HFFc6 (cell line): Measurements from ENCODE around the gene PIK3R6. TPM values are rescaled to one million over a fixed set of nuclear protein-coding genes. Genes with fewer than 3 reads are reported as not detected.

Experiments
- DNase-seq: peaks from one replicate; pipeline ENCODE4 v3.0.0-alpha.2; 2018
- H3K27ac Mint-ChIP-seq: 2 replicates; pipeline ENCODE4 v1.8.0; 2020; ENCODE audit warnings: mild to moderate bottlenecking, mixed read lengths
- H3K27me3 Mint-ChIP-seq: 2 replicates; pipeline ENCODE4 v1.8.0; 2021; ENCODE audit warnings: mild to moderate bottlenecking, moderate library complexity, mixed read lengths; ENCODE audit not compliant: insufficient read depth
- H3K36me3 Mint-ChIP-seq: 2 replicates; pipeline ENCODE4 v1.8.0; 2021; ENCODE audit warnings: low read depth, mixed read lengths
- H3K4me1 Mint-ChIP-seq: 2 replicates; pipeline ENCODE4 v1.8.0; 2020; ENCODE audit warnings: low read depth, mixed read lengths
- H3K4me3 Mint-ChIP-seq: 2 replicates; pipeline ENCODE4 v1.8.0; 2020; ENCODE audit warnings: mild to moderate bottlenecking, moderate library complexity, mixed read lengths
- H3K9me3 Mint-ChIP-seq: 2 replicates; pipeline ENCODE4 v1.8.0; 2020; ENCODE audit warnings: mild to moderate bottlenecking, mixed read lengths
- total RNA-seq, 6 experiments: library from RNA; stranded (reverse); fragmentation: NEBNext Ultra II Directional; extraction: Animal tissue kit (Norgen Biotek cat#: 25700); gene quantifications; 2 replicates in 1 of 6; 3 replicates in 5 of 6; pipeline ENCODE4 v1.2.3, GENCODE V29; 2021
- TF ChIP-seq, protein P1 (sequence below): fragments of 200-600 bp; sonication (generic); IDR thresholded peaks from 2 replicates; pipeline ENCODE4 v1.5.0; 2021; ENCODE audit warnings: antibody characterized with exemption, mild to moderate bottlenecking

The PIK3R6 gene
- total RNA-seq, 6 experiments from 2014 or later = not detected

DNA sequence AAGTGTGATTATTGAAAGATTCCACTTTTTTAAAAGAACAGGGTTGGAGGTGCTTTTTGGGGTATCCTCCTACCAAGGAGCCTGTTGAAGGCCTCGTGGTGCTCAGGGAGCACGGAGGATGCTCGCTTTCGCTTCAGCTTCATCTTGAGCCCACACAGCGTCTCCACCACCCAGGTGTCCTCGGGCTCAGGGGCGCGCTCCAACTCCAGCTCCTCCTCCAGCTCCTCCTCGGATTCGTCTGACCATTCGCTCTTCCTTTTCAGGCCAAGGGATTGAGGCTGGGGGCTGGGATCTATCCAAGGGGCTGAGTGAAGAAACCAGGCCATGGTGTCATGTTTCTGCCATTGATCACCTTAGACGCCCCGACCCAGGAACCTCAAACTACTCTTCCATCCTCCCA, 110.3 kb downstream of the PIK3R6 start:
- H3K27ac Mint-ChIP-seq = no peak overlapping the region
- DNase-seq = no peak
- H3K9me3 Mint-ChIP-seq = no peaks in the 10 kb centered on the region
- no peaks in the 10 kb centered on the region for H3K36me3 Mint-ChIP-seq
- H3K27me3 Mint-ChIP-seq = peaks cover 23% of the 10 kb centered on the region
- TF ChIP-seq, protein P1, sequence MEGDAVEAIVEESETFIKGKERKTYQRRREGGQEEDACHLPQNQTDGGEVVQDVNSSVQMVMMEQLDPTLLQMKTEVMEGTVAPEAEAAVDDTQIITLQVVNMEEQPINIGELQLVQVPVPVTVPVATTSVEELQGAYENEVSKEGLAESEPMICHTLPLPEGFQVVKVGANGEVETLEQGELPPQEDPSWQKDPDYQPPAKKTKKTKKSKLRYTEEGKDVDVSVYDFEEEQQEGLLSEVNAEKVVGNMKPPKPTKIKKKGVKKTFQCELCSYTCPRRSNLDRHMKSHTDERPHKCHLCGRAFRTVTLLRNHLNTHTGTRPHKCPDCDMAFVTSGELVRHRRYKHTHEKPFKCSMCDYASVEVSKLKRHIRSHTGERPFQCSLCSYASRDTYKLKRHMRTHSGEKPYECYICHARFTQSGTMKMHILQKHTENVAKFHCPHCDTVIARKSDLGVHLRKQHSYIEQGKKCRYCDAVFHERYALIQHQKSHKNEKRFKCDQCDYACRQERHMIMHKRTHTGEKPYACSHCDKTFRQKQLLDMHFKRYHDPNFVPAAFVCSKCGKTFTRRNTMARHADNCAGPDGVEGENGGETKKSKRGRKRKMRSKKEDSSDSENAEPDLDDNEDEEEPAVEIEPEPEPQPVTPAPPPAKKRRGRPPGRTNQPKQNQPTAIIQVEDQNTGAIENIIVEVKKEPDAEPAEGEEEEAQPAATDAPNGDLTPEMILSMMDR = no peak
- no peaks in the 10 kb centered on the region for H3K4me1 Mint-ChIP-seq
- H3K4me3 Mint-ChIP-seq = no peak overlapping the region

DNA sequence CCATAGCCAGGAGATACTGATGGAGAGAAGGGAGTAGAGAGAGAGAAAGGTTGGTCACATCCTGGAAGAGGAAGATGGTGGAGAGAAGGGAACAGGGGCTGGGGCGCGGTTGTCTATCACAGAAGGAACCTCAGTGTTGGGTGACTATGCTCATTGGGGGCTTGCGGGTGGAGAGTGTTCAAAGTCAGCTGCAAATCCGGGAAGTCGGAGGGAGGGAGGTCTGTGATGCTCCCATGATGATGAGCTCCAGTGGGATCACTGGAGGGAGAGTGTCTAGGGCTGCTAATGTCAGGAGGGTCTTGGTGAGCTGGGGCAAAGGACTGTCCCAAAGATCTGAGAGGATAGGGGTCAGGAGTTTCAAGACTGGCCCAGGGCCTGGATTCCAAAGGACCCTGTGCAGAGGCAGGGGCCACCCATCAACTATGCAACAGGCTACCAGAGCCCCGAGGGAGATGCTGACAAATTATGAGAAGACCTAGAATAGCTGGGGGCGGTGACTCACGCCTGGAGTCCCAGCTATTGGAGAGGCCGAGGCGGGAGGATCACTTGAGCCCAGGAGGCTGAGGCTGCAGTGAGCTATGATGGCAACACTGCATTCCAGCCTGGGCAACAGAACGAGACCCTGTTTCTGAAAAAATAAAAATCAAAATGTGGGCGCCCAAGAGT, 111.8 kb downstream of the PIK3R6 start:
- no peaks in the 10 kb centered on the region for H3K36me3 Mint-ChIP-seq
- peaks cover 23% of the 10 kb centered on the region for H3K27me3 Mint-ChIP-seq
- TF ChIP-seq, protein P1 = no peak
- H3K27ac Mint-ChIP-seq = no peak overlapping the region
- no peaks in the 10 kb centered on the region for H3K4me1 Mint-ChIP-seq
- no peak overlapping the region for H3K4me3 Mint-ChIP-seq
- H3K9me3 Mint-ChIP-seq = no peaks in the 10 kb centered on the region
- no peak for DNase-seq

DNA sequence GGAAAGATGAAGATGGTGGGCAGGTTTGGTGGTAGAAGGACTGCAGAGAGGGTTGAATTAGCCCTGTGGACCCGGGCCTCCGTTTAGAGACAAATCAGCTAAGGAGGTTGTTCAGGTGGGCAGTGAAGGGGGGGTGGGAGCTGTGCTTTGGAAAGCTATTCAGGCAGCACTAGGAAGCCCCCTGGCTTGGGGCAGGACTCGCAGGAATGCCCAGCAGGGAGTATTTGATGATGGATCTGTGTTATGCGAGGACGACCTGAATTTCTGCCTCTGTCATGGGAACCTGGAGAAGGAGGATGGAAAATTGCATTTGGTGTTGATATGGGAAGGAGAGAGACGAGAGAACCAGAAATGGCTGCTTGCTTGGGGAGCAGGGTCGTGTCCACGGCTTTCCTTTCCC, 112.6 kb downstream of the PIK3R6 start:
- Mint-ChIP-seq H3K36me3 (no peaks in the 10 kb centered on the region), H3K27ac (no peak overlapping the region), H3K9me3 (no peaks in the 10 kb centered on the region), H3K27me3 (peaks cover 23% of the 10 kb centered on the region), H3K4me1 (no peaks in the 10 kb centered on the region), H3K4me3 (no peak overlapping the region)
- DNase-seq = no peak
- TF ChIP-seq, protein P1 = no peak

DNA sequence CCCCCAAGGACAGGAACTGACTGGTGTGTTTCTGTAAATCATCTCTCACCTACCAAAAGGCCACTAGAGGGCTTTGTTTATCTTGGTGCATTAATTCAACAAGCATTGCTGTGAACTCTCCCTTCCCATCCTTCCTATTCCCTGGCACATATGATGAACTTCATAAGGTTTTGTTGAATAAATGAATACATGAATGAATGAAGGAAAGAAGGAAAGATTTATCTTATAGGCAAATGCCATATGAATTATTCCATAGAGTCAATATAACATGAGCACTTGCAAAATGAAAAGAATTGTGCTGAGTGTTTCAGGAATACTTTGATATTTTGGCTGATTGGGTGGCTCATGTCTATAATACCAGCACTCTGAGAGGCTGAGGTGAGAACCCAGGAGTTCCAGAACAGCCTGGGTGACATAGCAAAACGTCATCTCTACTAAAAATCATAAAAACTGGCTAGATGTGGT, 113.5 kb downstream of the PIK3R6 start:
- TF ChIP-seq, protein P1 = peak; percentile 68
- no peak overlapping the region for H3K27ac Mint-ChIP-seq
- peaks cover 19% of the 10 kb centered on the region for H3K27me3 Mint-ChIP-seq
- H3K36me3 Mint-ChIP-seq = no peaks in the 10 kb centered on the region
- H3K9me3 Mint-ChIP-seq = no peaks in the 10 kb centered on the region
- no peak overlapping the region for H3K4me3 Mint-ChIP-seq
- DNase-seq = peak; percentile 26
- no peaks in the 10 kb centered on the region for H3K4me1 Mint-ChIP-seq

DNA sequence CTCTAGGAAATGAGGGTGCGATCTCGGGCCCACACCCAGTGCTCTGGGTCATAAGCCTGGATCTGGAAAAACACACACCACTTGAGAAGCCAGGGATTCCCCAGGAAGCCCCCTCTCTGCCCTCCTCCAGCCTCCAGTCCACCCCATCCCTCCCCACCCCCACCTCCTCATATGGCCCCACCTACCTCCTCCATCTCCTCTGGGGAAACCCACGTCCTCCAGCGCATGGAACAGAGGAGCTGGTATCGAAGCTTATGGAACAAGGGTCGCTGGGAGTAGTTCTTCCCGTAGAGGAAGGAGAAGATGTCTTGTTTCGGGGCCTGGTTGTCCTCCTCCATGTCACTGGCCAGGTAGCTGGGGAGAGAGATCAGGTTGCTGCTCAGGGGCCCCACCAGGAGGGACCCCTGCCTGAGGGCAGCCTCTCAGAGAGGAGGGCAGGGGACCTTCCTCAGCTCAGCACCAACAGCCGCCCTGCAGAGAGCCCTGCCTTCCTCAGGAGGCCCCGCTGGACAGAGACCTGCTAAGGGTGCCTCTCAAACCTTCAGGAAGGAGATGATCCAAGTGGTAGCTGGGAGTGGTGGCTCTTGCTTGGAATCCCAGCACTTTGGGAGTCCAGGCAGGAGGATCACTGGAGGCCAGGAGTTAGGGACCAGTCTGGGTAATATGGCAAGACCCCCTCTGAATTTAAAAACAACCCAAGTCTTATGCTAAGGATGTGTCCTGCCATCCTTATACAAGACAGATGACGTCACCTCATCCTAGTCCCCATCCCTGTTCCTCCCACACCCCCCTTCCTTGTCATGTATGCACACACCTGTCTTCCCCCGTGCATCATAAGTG, 114.1 kb downstream of the PIK3R6 start:
- no peak for DNase-seq
- H3K9me3 Mint-ChIP-seq = no peaks in the 10 kb centered on the region
- TF ChIP-seq, protein P1 = no peak
- no peaks in the 10 kb centered on the region for H3K4me1 Mint-ChIP-seq
- H3K27me3 Mint-ChIP-seq = peaks cover 22% of the 10 kb centered on the region
- no peak overlapping the region for H3K27ac Mint-ChIP-seq
- no peaks in the 10 kb centered on the region for H3K36me3 Mint-ChIP-seq
- H3K4me3 Mint-ChIP-seq = no peak overlapping the region

Other genes with a start within 250 kb of the PIK3R6 start
- 10 to 100 TPM; 54.0 to 63.3 (median 58.3) TPM for gene MYH10, start 236.9 kb downstream of the PIK3R6 start, total RNA-seq
- not detected for gene CCDC42, start 122.8 kb downstream of the PIK3R6 start, total RNA-seq
- gene SPDYE4, start 109.1 kb downstream of the PIK3R6 start, total RNA-seq = not detected
- not detected for gene MFSD6L, start 68.3 kb downstream of the PIK3R6 start, total RNA-seq
- not detected for gene PIK3R5, start 98.0 kb upstream of the PIK3R6 start, total RNA-seq
- gene NTN1, start 153.8 kb upstream of the PIK3R6 start, total RNA-seq = not detected